ENCODE results near the gene PATJ.
"Not testable (repeated sequence)": the region's sequence is repeated elsewhere in the genome, so short reads cannot be mapped to it uniquely, and the experiment has no call there.

PATJ gene

DNA sequence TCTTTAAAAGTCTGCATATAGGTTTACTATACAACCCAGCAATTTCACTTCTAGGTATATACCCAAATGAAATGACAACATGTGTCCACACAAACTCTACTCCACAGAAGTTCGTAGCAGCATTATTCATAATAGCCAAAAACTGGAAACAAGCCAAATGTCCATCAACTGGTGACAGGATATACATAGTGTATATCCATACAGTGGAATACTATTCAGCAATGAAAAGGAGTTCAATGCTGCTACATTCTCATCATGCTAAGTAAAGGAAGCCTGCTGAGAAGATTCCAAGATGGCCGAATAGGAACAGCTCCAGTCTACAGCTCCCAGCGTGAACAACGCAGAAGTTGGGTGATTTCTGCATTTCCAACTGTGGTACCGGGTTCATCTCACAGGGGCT is 200.6 kb downstream of the PATJ start:
- no peak for DNase-seq (ENCODE audit: low read depth in 2 of 2)

DNA sequence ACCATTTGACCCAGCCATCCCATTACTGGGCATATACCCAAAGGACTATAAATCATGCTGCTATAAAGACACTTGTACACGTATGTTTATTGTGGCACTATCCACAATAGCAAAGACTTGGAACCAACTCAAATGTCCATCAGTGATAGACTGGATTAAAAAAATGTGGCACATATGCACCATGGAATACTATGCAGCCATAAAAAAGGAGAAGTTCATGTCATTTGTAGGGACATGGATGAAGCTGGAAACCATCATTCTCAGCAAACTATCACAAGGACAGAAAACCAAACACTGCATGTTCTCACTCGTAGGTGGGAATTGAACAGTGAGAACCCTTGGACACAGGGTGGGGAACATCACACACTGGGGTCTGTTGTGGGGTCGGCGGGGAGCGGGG is 206.4 kb downstream of the PATJ start:
- DNase-seq (ENCODE audit: low read depth in 2 of 2), result not testable (repeated sequence)

DNA sequence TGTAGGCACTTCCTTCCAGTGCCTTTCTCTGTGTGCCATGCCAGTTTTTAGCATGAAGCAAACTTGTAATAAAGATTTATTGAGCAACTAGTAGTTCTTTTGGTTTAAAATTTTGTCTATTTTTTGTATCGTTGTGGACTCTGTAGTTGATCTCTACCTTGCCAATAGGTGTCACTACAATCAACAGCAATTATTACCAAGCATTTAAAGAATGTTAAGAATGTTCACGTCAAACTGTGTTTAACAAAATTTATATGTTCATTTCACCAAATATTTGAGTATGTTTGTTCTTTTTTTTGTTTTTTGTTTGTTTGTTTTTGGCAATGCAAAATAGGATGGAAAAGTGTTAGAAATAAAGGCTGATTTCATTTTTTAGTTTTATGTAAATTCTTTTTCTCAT is 208.1 kb downstream of the PATJ start:
- no peak for DNase-seq (ENCODE audit: low read depth in 2 of 2)

DNA sequence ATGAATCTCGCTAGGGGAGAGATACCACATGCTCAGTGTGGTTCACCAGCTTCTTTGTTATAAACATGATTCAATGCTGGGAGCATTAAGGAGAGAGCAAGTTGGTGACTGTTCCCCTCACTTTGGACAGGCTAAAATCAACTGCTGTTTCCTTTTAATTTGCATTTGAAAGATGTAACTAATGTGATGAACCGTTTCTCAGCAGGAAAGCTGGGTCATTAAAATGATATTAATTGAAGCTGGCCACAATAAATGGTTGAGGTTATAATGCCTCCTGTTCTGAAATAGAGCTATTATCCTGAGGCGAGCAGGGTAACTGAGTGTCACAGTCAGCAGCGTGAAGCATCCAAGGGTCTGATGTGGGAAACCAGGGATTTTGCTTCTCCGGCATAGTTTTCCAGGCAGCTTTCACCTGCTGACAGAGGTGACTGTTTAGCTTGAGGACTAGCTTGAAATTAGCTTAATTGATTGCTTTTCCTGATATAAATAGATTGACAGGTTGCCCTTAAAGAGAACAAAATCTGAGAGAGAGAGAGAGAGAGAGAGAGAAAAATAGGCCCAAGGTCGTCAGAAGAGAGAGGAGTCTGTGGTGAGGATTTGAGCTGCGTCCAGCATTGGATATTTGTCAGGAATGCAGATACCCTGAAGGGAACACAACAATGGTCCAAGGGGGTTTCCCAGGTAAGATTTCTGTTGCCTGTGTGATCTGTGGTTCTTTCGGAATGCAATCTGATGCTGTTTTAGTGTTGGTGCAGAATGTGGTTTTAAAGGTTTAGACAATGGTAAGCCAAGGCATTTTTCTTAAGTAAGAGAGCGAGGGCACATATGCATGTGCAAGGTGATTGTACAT is 209.7 kb downstream of the PATJ start:
- DNase-seq (ENCODE audit: low read depth in 2 of 2), result no peak

DNA sequence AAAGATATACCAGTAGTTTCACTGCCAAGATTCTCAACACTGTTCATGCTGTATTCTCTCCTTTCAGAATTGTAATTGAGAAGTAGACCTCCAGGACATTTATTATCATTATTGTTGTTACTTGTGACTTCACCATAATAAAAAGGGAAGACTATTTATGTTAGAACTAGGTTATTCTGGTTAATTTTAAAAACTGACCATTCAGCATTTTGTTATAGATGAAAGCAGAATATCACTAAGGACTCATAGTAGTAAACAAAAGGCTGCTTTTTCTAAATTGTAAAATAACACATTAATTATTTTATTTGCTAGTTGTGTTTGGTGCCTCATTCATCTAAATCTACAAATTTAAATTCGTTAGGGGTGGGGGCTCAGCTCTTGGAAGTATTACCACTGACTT is 210.4 kb downstream of the PATJ start:
- no peak for DNase-seq (ENCODE audit: low read depth in 2 of 2)

DNA sequence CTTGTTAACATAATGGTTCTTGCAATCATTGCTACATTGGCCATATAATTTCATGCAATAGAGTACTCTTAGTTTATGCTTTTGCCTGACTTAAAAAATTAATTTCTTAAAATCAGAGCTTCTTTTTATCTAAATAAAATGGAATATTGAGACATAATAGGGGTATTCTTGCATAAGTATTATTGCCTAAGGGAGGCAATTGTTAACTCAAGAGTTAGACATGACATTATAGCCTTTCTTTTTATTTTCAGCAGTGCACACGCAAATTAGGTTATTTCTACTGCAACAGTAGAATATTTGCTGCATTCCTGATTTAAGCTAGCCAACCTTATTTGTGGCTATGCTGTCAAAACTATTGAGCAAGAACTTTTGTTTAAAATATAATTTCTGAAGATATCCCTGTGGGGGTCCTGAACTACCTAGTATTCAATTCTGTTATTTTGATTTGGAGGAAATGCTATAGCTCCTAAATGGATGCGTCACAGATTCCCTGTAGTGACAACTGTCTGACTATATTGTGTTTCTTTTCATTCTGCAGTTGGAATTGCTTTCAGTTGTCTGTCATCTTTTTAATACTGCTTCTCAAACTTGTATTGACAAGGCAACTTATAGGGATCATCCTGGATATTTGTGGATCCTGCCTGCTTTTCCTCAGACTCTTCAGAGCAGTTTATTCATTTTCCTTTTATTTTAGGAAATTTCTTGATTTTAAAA is 211.0 kb downstream of the PATJ start:
- no peak for DNase-seq (ENCODE audit: low read depth in 2 of 2)

DNA sequence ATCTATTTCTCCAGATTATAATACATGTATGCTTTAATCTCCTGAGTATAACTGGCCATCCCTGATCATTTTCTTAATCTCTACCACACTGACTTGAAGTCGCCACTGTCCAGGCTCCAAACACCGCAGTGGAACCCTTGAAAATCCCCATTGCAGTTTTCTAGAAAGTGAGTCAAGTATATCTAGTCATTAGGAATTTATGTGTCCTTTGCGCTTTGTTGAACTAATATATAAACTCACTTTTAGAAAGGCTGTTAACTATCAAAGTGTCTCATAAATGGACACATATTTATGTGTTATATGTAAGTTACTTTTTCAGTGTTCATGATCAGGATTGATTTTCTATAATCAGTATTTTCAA is 211.5 kb downstream of the PATJ start:
- no peak for DNase-seq (ENCODE audit: low read depth in 2 of 2)

DNA sequence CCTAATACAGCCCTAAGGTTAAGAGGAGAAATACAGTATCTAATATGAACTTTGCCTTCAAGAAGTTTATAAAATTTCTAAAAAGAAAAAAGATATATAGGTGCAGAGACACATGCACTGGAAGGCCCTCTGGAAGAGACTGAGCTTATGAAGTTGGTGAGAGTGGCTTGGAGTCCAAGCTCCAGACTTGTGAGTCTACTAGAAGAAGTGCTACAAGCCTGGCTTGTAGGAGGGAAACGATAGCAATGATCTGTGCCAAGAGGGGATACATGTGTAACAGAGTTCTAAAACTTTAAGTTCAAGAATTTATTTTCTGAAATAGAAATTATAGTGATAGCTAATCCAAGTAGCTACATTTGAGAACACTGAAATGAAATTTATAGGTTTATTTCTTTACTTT is 213.0 kb downstream of the PATJ start:
- DNase-seq (ENCODE audit: low read depth in 2 of 2), result no peak

DNA sequence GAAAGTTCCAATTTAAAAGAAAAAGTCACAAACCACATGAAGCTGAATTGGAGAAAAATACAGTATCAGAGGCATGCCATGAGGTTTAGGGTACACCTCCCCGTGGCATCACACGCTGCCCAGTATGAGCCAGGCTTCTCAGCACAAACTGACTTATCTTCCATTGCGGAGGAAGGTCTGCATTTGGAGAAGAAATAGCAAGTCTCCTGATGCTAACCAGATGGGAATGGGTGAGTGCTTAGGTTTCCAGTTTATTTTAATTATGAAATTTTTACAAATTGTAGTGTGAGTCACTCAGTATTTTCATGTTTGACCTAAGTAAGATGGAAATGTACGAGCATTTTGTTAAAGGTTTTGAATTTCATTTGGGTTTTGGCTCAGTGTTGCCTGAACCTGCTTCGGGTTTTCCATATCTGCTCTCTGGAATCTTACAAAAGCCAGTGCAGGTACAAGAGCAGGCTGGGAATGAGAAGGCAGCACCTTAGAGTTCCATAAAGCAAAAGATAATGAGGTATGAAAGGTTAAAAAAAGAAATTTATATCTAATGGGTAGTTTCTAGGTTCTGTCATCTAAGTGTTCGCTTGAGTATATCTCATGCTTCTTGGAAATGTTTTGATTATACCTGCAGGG is 213.9 kb downstream of the PATJ start:
- no peak for DNase-seq (ENCODE audit: low read depth in 2 of 2)

DNA sequence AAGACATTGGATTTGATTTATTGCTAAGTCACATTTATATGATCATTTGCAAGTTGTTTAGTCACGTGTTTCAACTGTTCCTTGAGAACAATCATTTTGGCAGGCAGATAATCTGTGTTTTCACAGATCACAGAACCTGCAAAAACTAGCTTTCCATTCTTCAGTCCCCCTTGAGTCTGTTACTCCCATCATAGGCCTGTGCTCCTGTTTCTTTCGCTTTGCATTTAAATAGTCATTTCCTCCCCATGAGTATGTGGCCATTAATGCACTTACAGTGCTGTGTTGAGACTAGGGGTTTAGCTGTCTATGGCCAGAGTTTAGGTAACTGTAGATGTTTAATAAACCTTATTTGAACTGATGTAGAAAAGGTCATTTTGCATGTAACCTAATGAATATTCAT is 214.5 kb downstream of the PATJ start:
- no peak for DNase-seq (ENCODE audit: low read depth in 2 of 2)

DNA sequence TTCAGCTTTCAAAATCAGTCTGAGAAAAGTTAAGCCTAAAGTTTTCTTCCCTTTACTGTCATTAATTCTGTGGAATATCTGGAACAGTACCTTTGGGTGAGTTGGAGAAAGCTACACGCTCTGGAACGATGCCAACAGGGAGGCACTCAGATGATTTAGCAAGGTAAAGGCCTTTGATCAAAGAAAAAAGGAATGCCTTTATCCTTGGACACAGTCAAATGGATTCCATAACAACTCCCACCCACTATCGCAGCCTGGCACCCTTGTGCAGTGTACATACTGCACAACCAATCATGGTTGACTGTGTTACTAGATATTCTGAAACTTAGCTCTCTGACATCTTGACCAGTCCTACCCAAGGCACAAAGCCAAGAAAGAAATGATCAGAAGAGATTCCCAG is 218.7 kb downstream of the PATJ start:
- no peak for DNase-seq (ENCODE audit: low read depth in 2 of 2)

DNA sequence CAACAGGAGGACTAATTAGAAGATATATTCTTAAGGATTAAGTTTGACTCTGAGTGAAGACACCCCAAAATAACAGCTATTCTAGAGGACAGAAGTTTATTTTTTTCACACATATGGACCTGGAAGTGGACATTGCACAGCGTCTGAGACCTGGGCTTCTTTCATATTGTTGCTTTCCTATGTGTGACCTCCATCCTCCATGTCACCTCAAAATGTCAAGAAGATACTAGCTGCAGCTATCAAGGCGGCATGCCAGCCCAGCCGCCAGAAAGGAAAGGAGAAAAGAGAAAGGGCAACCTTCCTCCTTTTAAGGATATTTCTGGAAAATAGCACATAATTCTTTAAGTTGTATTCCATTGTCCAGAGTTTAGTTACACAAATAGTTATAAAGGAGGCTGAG is 220.4 kb downstream of the PATJ start:
- DNase-seq (ENCODE audit: low read depth in 2 of 2), result no peak

DNA sequence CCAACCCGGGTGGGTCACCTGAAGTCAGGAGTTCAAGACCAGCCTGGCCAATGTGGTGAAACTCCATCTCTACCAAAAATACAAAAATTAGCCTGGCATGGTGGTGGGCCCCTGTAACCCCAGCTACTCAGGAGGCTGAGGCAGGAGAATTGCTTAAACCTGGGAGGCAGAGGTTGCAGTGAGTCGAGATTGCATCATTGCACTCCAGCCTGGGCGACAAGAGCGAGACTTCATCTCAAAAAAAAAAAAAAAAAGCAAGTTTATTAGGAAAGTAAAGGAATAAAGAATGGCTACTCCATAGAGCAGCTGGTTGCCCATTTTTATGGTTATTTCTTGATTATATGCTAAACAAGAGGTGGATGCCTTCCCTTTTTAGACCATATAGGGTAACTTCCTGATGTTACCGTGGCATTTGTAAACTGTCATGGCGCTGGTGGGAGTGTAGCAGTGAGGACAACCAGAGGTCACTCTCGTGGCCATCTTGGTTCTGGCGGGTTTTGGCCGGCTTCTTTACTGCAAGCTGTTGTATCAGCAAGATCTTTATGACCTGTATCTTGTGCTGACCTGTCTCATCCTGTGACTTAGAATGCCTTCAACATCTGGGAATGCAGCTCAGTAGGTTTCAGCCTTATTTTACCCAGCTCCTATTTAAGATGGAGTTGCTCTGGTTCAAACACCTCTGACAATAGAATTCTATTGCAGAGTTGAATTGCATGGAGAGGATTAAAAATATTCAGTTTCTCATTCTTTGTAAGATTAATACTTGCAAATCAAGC is 224.4 kb downstream of the PATJ start:
- DNase-seq (ENCODE audit: low read depth in 2 of 2), result not testable (repeated sequence)

DNA sequence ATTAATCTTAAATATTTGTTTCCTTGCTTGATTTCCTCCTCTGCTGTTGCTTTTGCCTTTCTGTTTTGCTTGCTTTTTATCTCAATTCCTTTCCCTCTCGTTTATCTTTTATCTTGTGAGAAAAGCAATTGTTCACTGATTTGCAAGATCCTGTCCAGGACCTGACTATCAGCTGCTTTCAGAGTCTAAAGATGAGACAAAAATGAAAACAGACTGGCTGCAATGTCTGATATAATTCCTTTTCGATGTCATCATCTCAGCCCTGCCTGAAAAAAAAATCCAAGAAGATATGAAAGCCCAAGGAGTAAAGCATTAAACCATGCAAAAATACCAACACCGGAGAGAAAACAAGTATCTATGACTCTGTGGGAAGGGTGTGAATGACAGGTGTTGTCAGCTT is 225.5 kb downstream of the PATJ start:
- no peak for DNase-seq (ENCODE audit: low read depth in 2 of 2)

DNA sequence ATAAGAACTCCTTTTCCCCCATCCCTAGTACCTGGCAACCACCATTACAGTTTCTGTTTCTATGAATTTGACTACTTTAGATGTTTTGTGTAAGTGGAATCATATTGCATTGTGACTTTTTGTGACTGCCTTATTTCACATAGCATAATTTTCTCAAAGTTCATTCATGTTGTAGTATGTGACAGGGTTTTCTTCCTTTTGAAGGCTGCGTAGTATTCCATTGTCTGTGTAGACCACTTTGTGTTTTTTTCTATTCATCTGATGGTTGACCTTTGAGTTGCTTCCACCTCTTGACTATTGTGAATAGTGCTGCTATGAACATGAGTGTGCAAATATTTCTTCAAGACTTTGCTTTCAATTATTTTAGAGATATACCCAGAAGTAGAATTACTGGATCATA is 226.6 kb downstream of the PATJ start:
- DNase-seq (ENCODE audit: low read depth in 2 of 2), result no peak

DNA sequence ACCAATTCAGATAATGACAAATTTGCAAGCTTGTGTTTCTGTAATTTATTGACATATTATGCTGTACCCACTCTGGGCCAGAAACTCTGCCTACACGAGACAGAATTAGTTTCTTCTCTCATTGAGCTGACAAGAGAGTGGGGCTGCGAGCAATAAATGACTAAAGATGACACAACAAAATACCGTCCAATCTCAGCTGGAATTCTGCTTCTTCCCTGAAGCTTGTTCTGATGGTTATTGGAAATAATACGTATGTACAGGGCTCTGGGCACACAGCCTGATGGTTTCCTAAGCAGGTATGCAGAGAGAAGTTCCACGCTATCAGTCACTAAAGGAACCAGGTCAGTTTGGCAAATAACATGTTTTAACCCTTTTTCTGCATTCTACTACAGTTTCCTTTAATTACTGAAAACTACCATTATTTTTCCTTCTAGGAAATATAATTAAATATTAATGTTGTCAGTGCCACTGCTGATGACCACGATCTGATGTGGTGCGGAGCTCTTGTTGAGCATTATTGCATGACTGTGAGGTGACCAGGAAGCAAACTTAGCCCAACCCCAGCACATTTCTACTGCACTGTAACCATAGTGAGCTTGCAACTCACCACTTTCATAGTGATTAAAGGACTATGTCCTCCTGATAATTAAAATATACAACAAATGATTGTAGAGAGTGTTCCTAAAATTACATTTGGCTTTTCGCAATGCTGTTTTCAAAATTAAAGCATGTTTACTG is 231.0 kb downstream of the PATJ start:
- DNase-seq (ENCODE audit: low read depth in 2 of 2), result no peak

DNA sequence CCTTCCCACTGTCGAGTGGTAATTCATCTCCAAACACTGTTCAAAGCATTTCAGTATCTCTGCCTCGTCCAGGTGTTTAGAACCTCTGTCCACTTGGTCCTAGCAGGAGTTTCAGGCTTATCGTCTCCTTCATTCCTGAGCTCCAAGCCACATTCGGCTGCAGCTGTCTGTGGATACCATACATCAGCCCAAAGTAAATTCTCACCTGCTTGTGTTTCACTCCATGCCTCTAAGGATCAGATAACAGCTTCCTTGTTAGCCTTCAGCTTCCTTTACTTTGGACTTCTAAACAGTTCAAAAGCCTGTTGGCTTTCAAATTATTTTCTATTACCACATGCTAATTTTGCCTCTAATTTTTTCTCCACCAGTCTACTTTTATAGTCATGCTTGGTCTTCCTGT is 233.4 kb downstream of the PATJ start:
- no peak for DNase-seq (ENCODE audit: low read depth in 2 of 2)

DNA sequence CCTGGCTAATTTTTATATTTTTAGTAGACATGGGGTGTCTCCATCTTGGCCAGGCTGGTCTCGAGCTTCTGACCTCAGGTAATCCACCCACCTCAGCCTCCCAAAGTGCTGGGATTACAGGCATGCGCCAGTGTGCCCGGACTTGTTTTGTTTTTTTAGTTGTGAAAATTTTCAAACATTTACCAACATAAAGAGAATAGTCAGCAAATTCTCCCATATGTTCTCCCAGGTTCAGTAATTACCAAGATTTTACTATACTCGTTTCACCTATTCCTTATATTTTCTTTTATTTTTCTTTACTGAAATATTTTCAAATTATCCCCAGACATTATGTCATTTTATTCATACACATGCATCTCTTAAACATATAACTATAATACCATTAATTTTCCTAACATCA is 234.3 kb downstream of the PATJ start:
- no peak for DNase-seq (ENCODE audit: low read depth in 2 of 2)

DNA sequence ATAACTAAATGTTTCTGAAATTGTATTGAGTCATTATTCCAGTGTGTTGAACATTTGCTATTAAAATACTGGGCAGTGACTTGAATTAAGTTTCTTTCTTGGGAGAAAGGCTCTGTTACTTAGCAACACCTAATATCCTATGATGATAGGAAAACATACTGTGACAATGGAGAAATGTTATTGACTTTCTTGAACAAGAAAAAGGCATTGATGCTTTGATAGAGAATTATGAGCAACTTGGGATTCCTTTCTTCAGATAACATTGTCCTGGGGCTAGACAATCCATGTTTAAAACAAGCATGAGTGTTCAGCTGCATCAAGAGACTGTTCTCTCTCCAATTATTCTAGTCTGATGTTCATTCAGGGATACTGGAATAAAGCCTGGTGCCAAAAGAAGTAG is 236.5 kb downstream of the PATJ start:
- no peak for DNase-seq (ENCODE audit: low read depth in 2 of 2)

DNA sequence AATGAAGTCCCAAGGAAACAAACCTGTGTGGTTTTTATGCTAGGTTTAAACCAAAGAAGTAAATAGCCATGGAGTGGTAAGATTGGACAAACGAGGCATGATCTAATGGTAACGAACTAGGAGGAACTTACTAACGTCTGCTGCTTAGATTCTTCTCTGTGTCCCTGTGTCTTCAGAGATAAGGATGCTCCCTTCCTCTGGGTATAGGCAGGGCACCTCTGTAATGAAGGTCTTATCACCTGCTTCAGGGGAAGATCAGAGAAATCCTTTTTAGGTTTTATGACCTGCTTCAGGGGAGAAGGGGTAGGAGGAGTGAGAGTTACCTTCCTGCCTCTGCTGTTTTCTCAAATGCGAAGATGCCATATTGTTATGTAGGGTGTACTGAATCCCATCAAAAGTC is 237.4 kb downstream of the PATJ start:
- no peak for DNase-seq (ENCODE audit: low read depth in 2 of 2)

DNA sequence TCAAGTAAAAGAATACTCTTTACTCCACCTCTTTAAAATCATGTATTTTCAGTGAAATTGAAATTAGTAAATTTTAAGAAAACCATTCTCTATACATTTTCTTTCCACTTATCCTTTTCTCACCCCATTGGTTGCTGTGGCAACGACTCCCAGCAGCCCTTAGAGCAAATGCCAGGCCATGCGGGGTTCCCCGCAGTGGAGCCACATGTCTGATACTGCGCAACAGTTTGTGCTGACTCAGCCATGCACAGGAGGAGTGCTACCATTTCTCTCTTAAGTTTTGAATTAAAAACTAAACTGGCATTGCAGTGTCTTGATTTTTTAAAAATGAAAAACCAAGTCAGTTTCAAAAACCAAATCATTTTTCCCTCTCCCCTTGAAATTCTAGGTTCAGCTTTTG is 238.3 kb downstream of the PATJ start:
- DNase-seq (ENCODE audit: low read depth in 2 of 2), result peak in 1 of 2 donors; percentile 2
